ENCODE data around the gene PCBP3.
"Not testable (repeated sequence)": the region's sequence is repeated elsewhere in the genome, so short reads cannot be mapped to it uniquely, and the experiment has no call there.

The PCBP3 gene

GRCh38 chr21:45804809-45805313 is 161.3 kb downstream of the PCBP3 start:
- H3K4me2 ChIP-seq (ENCODE audit: low read depth, low read length), result no peak overlapping the region
- H3K9me2 ChIP-seq (replicated peaks; ENCODE audit: insufficient read depth, low read length), result no peaks in the 10 kb centered on the region
- H3K9me3 ChIP-seq (replicated peaks; ENCODE audit: insufficient read depth, low read length), result no peaks in the 10 kb centered on the region
- no peak overlapping the region for H3K27ac ChIP-seq (ENCODE audit: low read length)
- no peaks in the 10 kb centered on the region for H3K4me1 ChIP-seq (ENCODE audit: low read length)
- H3K27me3 ChIP-seq (replicated peaks; ENCODE audit: insufficient read depth, low read length), result no peaks in the 10 kb centered on the region
- no peak for DNase-seq
- H3K79me2 ChIP-seq (ENCODE audit: low read length), result no peaks in the 10 kb centered on the region
- H3K4me3 ChIP-seq (ENCODE audit: low read length), result no peak overlapping the region
- H3F3A ChIP-seq (ENCODE audit: insufficient read depth, low read length), result no peaks in the 10 kb centered on the region
- no peaks in the 10 kb centered on the region for H3K36me3 ChIP-seq (replicated peaks; ENCODE audit: insufficient read depth, low read length)
- TF ChIP-seq EZH2phosphoT487 (IDR thresholded peaks at IDR 0.05; ENCODE audit: low read length) (no peak), EZH2 (optimal IDR thresholded peaks at IDR 0.05; ENCODE audit: low read depth, low read length) (no peak)
- no peak overlapping the region for H2AFZ ChIP-seq (ENCODE audit: low read length)
- no peak overlapping the region for H3K9ac ChIP-seq (ENCODE audit: low read length)
- no peaks in the 10 kb centered on the region for H4K20me1 ChIP-seq (ENCODE audit: insufficient read depth, low read length)

GRCh38 chr21:45805321-45805720 is 161.8 kb downstream of the PCBP3 start:
- no peaks in the 10 kb centered on the region for H3K27me3 ChIP-seq (replicated peaks; ENCODE audit: insufficient read depth, low read length)
- no peaks in the 10 kb centered on the region for H3F3A ChIP-seq (ENCODE audit: insufficient read depth, low read length)
- no peaks in the 10 kb centered on the region for H3K9me2 ChIP-seq (replicated peaks; ENCODE audit: insufficient read depth, low read length)
- no peak overlapping the region for H3K9ac ChIP-seq (ENCODE audit: low read length)
- H3K27ac ChIP-seq (ENCODE audit: low read length), result no peak overlapping the region
- H3K4me3 ChIP-seq (ENCODE audit: low read length), result no peak overlapping the region
- H3K36me3 ChIP-seq (replicated peaks; ENCODE audit: insufficient read depth, low read length), result no peaks in the 10 kb centered on the region
- no peaks in the 10 kb centered on the region for H3K4me1 ChIP-seq (ENCODE audit: low read length)
- H3K9me3 ChIP-seq (replicated peaks; ENCODE audit: insufficient read depth, low read length), result no peaks in the 10 kb centered on the region
- H4K20me1 ChIP-seq (ENCODE audit: insufficient read depth, low read length), result no peaks in the 10 kb centered on the region
- no peak for TF ChIP-seq EZH2phosphoT487 (IDR thresholded peaks at IDR 0.05; ENCODE audit: low read length)
- TF ChIP-seq EZH2 (optimal IDR thresholded peaks at IDR 0.05; ENCODE audit: low read depth, low read length), result no peak
- TF ChIP-seq CTCF (IDR thresholded peaks at IDR 0.05; ENCODE audit: low read length), result no peak
- no peak for DNase-seq
- H3K79me2 ChIP-seq (ENCODE audit: low read length), result no peaks in the 10 kb centered on the region
- no peak overlapping the region for H2AFZ ChIP-seq (ENCODE audit: low read length)
- no peak overlapping the region for H3K4me2 ChIP-seq (ENCODE audit: low read depth, low read length)

- no peaks in the 10 kb centered on the region for H3K9me2 ChIP-seq (replicated peaks; ENCODE audit: insufficient read depth, low read length)
- H3K27me3 ChIP-seq (replicated peaks; ENCODE audit: insufficient read depth, low read length), result no peaks in the 10 kb centered on the region
- no peak overlapping the region for H3K4me3 ChIP-seq (ENCODE audit: low read length)
Measured at GRCh38 chr21:45806042-45806441, 162.5 kb downstream of the PCBP3 start.

GRCh38 chr21:45808663-45809062 is 165.1 kb downstream of the PCBP3 start:
- H3K36me3 ChIP-seq (replicated peaks; ENCODE audit: insufficient read depth, low read length); H3K79me2 ChIP-seq (ENCODE audit: low read length); H3K9me2 ChIP-seq (replicated peaks; ENCODE audit: insufficient read depth, low read length); H4K20me1 ChIP-seq (ENCODE audit: insufficient read depth, low read length); H3K9me3 ChIP-seq (replicated peaks; ENCODE audit: insufficient read depth, low read length); DNase-seq; H2AFZ ChIP-seq (ENCODE audit: low read length); H3K4me2 ChIP-seq (ENCODE audit: low read depth, low read length); H3K27ac ChIP-seq (ENCODE audit: low read length); H3K4me3 ChIP-seq (ENCODE audit: low read length); H3K9ac ChIP-seq (ENCODE audit: low read length); H3K4me1 ChIP-seq (ENCODE audit: low read length); H3K27me3 ChIP-seq (replicated peaks; ENCODE audit: insufficient read depth, low read length); H3F3A ChIP-seq (ENCODE audit: insufficient read depth, low read length): not testable (repeated sequence)

More at GRCh38 chr21:45806042-45806441, 162.5 kb downstream of the PCBP3 start:
- Histone ChIP-seq H3F3A (ENCODE audit: insufficient read depth, low read length) (no peaks in the 10 kb centered on the region), H3K4me1 (ENCODE audit: low read length) (no peaks in the 10 kb centered on the region), H2AFZ (ENCODE audit: low read length) (no peak overlapping the region), H3K79me2 (ENCODE audit: low read length) (no peaks in the 10 kb centered on the region), H3K9me3 (replicated peaks; ENCODE audit: insufficient read depth, low read length) (no peaks in the 10 kb centered on the region), H3K27ac (ENCODE audit: low read length) (no peak overlapping the region), H4K20me1 (ENCODE audit: insufficient read depth, low read length) (no peaks in the 10 kb centered on the region; the same call in 1 of the 2 replicates), H3K4me2 (ENCODE audit: low read depth, low read length) (no peak overlapping the region), H3K36me3 (replicated peaks; ENCODE audit: insufficient read depth, low read length) (no peaks in the 10 kb centered on the region), H3K9ac (ENCODE audit: low read length) (no peak overlapping the region)
- TF ChIP-seq EZH2 (optimal IDR thresholded peaks at IDR 0.05; ENCODE audit: low read depth, low read length) (no peak), CTCF (IDR thresholded peaks at IDR 0.05; ENCODE audit: low read length) (no peak), EZH2phosphoT487 (IDR thresholded peaks at IDR 0.05; ENCODE audit: low read length) (no peak)
- no peak for DNase-seq

All from MM.1S (cell line).